Stimulated activated CD8-positive, alpha-beta memory T cell treated with anti-CD3 and anti-CD28 coated beads, Interleukin-2, amount 100 ng/mL, for 1 hour (primary cell): ENCODE data around the gene SDCCAG8.

Experiments used
- DNase-seq, 2 donors: peaks; one replicate each; pipeline ENCODE4 v3.0.0-alpha.2; 2020; ENCODE audit warnings: low read depth in 2 of 2

SDCCAG8 gene

GRCh38 chr1:243547891-243548290 lies 292.1 kb downstream of the SDCCAG8 start:
- DNase-seq, result no peak

GRCh38 chr1:243548516-243548915 lies 292.7 kb downstream of the SDCCAG8 start:
- DNase-seq, result no peak

GRCh38 chr1:243549108-243549507 lies 293.3 kb downstream of the SDCCAG8 start:
- DNase-seq, result no peak
